GM19043 (cell line): ENCODE measurements around the gene HOXD1.

Experiments
- ATAC-seq: cut with Tn5 transposase; IDR thresholded peaks from one replicate; pipeline ENCODE4 v1.9.1; 2021; ENCODE audit warnings: low read depth; ENCODE audit not compliant: unreplicated experiment

Gene HOXD1

GRCh38 chr2:176152350-176153181 is 35.9 kb upstream of the HOXD1 start:
- ATAC-seq: no peak

DNA sequence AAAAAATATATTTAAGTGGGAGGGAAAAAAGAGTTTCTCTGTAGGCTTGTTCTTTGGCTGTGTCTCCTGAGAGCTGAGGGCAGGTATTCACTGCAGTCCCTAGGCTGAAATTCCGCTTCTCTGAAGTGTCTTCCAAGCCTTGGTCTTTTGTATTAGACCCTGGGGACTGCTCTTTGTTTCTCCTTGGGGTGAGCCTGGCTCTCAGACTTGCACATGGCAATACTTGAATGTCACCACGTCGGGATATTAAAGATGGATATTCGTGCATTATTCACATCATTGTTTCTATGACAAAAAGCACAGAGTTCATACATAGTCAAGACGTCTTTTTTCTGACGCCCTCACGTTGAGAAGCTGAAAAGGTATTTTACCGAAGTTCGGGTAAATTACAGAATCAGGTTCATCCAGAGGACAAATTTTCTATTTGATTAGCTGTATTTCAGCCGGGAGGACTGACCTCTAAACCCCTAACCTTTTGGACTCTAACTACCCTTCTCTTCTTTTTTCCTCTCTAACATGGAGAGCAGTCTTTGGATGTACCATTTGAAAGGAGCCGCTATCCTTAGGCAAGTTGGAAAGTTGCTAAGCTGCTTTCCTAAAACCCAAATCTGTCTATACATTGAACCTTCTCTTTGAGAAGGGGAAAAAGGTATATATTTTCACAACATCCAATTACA is 33.8 kb upstream of the HOXD1 start:
- no peak for ATAC-seq

DNA sequence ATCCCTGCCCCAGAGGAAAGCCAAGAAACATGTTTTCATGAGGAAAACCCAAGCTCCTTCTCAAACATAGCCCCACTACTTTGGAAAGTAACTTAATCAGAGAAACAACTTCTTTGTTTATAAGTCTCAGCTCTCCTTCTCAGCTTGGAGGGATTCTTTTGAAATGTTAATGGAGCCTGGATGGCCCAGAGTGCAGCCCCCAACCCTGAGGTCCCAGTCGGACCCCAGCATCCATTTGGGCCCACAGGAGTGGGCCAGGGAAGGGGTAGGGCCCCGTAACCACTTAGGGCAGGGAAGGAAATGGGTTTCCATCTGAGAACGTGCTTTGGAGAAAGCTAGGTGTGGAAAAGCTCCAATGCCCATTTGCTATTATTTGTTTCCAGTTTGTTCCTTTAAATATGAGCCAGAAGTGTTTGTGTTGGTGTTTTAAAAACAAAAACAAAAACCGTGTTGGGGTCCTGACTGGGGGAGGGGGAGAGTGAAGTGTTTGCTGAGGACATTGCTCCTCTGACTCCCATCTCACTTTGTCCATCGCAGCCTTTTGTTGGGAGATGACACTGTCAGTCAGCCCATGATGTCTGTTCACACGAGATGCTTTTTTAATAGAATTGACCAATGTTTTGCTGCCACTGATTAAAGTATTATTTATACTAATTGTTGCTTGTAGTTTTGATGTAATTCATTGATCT is 33.0 kb upstream of the HOXD1 start:
- ATAC-seq: no peak

GRCh38 chr2:176156301-176156806 is 32.1 kb upstream of the HOXD1 start:
- no peak for ATAC-seq

GRCh38 chr2:176156807-176157498 is 31.5 kb upstream of the HOXD1 start, which contains the start of gene HOXD3:
TSS of gene HOXD3 (plus strand) at chr2:176157307. CDS start at chr2:176169115, 11,808 bp downstream.
- no peak for ATAC-seq

DNA sequence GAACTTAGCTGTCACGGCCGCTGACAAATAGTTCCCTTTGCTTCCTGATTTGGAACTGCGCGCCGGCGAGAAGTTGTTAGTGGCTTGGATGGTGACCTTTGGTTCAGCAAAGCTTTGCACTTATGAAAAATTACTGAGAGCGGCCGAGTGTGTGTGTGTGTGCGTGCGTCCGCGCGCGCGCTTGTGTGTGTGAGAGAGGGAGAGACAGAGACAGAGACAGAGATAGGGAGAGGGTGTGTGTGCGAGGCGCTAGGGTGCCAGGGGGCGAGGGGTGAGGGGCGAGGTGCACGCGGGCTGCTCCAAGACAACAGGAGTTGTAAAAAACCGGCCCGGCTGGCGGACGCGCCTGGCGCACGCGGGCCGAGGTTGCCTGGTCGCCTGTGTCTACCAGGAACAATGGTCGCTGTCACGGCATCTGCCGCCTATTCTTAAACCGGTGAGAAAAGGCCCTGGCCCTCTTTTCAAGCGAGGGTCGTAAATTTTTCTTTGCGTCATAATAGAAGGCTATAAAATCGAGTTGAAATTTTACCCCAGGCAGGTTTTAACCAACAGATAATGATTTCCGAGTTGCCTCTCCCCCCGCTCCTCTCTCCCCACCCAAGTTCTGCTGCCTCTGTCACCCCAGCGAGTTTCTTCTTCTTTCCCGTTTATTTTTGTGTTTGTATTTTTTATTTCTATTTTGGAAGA is 30.8 kb upstream of the HOXD1 start:
- ATAC-seq: no peak

DNA sequence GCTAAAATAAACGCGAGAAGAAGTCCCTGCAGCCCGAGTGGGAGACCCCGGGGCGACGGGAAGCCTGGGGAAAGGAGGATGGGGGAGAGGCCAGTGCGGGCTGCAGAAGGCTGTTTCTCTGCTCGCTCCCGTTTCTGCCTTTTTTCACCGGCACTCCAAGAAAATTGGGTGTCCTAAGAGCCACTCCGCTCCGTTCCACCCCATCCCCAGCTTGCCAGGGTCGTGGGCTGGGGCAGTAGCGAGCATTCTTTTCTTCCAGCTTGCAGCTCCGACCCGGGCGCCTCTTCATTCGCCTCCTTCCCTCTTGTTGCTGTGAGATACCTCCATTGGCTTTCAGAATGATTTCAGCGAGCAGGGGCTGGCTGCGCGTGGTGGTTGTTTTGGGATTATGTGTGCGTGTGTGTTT is 30.3 kb upstream of the HOXD1 start:
- ATAC-seq: no peak

- ATAC-seq: no peak
Measured at GRCh38 chr2:176158855-176159662, 29.4 kb upstream of the HOXD1 start.

DNA sequence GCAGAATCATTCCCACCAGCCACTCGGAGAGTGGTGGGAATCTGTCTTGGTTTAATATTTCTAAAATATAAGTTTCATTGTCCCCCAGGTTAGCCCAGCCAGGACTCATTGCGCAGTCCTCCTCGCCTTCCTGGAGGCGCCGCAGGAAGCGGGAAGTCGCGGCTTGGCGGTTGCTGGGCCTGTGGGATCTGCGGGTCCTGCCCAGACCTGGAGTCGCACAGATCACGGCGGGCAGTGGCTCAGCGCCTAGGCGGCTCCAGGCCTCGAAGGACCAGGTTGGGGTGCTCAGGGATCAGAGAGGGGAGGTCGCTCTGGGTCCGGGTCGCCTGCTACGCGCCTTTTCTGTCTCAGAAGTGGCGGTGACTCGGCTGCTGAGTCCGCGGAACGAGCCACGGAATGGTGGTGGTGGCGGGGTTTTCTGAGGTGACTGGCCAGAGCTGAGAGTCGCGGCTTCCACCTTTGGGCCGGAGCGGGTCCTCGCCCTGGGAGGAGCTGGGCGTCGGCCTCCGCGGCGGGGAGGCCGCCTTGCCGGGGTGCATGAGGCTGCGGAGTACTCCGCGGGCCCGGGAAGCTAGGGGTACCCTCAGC is 28.7 kb upstream of the HOXD1 start:
- no peak for ATAC-seq

DNA sequence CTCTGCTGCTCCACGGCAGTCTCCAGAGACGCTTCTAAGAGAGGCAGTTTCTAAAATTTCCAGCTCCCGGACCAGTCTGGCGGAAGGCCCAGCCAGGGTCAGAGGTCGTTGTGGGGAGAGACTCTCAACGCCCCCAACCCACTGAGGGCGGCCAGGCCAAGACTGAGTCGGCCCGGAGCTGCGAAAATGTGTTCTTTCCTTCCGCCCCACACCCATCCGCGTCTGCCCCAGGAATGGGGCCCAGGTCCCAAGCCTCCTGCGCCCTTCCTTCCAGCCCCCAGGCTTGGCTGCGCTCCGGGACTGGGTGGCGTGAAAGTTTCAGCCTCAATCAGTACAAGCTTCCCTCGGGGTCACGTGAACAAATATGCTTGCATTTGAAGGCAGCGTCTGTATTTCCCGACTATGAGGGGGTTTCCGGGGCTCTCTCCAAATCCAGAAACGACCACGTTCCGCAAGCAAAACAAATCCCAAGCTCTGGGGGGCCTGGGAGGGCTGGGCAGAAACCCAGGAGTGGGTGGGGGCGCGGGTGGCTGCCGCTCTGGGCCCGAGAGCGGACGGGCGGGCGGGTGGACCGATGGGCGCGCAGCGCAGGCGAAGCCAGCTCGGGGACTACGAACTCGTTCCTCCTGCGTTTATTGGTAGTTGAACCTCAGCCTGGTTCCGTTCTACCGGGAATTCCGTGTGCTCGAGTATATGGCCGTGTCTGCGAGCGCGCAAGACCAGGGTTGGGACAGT is 28.1 kb upstream of the HOXD1 start:
- no peak for ATAC-seq

- ATAC-seq: no peak
Measured at GRCh38 chr2:176160986-176161824, 27.3 kb upstream of the HOXD1 start.

DNA sequence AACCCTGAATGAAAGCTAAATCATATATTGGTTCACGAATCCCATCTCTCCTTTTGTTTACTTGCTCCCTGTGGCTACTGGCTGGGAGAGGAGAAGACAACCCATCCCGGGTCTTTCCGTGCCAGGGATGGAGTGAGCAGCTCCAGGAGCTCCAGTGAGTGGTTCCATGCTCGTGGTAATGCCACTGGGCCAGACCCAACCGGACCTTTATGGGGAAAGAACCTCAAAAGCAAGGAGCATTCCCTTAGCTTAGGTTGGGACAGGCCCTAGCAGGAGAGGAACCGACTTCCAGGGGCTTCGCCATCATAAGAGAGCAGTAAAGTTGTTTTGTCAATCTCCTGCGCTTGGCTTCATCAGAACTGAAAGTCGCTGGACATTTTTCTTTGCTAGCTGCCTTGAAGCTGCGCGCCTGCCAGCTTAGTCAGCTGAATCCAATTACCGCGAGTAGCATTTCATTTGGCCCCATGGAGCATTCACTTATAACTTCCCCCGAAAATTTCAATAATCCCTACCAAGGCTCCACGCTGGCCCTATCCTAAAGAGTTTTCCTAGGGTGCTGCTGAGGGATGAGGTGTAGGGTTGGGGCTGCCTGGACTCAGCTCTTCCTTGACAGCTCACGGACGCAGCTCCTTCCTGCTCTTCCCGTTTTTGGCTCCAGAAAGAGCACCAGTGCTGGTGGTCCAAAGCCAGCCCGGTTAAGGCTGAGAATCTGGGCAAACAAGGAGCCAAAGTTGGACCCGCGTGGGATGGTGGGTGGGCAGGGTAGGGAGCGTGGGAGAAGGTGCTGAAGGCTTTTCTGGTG is 26.4 kb upstream of the HOXD1 start:
- no peak for ATAC-seq

DNA sequence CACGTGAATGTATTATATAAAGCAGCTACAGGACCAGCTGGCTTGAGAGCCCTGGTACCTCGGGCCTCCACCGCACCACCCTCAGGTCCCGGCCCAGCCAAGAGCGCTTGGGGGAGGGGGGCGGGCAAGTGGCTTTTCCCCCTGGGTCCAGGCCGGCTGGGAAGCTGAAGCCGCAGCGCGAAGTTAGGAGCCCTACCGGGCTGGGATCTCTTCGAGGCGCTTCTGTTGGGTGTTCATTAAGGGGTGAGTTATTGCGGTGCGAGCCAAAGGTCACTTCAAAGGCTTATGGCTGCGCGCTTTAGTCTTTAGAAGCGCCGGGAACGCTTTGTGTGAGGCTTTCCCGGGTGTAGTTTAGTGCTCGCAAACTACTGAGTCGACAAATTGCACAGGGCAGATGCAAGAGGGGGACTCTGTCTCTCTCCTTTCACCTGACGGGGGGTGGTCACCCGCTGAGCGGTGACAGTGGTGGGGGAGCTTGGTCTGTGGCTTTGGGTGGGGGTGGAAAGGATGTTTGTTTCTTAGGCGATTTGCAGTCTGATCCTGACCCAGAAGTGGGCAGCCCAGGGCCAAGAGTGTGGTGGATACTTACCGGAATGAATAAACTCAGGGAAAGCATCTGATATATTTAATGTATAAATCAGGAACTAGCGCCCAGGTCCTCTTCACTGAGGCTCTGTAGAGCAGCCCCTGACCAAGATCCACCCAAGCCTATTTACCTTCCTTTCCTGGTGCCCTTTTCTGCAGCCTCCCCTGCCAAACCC is 25.4 kb upstream of the HOXD1 start:
- ATAC-seq: no peak

DNA sequence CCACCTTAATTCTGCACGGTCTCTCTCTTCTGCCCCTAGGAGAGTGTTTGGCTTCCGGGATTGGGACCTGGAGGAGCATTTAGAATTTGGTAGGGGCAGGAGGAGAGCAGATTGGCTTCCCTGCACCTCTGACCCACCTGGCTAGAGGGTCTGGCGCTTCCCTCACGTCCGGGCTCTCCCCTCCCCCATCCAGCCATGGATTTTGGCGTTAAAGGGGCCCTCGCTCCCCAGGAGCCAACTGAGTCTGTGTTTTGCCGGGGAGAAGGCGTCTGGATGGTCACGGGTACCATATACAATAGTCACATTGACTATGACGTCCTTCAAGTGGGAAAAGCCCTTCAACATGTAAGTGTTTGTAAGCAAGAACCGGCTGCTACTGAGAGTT is 24.8 kb upstream of the HOXD1 start:
- ATAC-seq: no peak

DNA sequence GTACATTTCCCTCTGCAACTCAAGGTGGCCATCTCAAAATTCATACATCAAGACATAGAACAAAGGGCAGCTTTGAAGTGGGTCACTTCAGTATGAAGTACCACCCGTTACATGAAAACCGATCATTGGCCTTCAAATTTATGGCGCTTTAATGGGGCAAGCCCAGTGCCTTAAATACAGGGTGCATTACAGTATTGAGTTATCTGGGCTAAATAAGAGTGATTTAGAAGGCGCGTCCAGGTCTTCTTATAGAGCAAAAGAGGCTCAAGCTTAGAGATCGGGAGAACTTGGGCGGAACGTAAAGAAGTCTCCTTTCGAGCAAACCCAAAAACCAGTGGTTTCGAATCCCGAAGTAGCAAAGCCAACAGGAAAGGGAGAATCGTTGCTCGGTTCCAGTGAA is 24.3 kb upstream of the HOXD1 start:
- no peak for ATAC-seq
